Astrocyte (in vitro differentiated cells and primary cell): ENCODE measurements around the gene PXK. TPM values are rescaled to one million over a fixed set of nuclear protein-coding genes. Genes with fewer than 3 reads are reported as not detected.

Experiments used
- DNase-seq: peaks from one replicate; pipeline ENCODE4 v3.0.0-alpha.2; 2010; ENCODE audit warnings: low read depth
- FAIRE-seq: peaks from 2 replicates; lab custom pipeline; 2011; peaks lifted over from hg19 to GRCh38; lab: Jason Lieb, UNC
- H2AFZ ChIP-seq: 2 replicates; pipeline ENCODE4 v1.6.0; 2012; ENCODE audit warnings: low read depth, low read length, inconsistent platforms
- H3K27ac ChIP-seq: 2 replicates; pipeline ENCODE4 v1.5.1; 2011; ENCODE audit warnings: low read depth, low read length, inconsistent platforms
- H3K27me3 ChIP-seq: 2 replicates; pipeline ENCODE4 v1.6.0; 2011; ENCODE audit warnings: low read length, inconsistent platforms; ENCODE audit not compliant: insufficient read depth
- H3K36me3 ChIP-seq: 2 replicates; pipeline ENCODE4 v1.5.1; 2011; ENCODE audit warnings: low read length, inconsistent platforms; ENCODE audit not compliant: insufficient read depth
- H3K4me1 ChIP-seq: 2 replicates; pipeline ENCODE4 v1.5.1; 2011; ENCODE audit warnings: low read length, inconsistent platforms; ENCODE audit not compliant: insufficient read depth
- H3K4me2 ChIP-seq: 2 replicates; pipeline ENCODE4 v1.6.0; 2012; ENCODE audit warnings: low read length, inconsistent platforms
- H3K4me3 ChIP-seq: 2 replicates; pipeline ENCODE4 v1.5.1; 2011; ENCODE audit warnings: low read depth, mild to moderate bottlenecking, low read length, inconsistent platforms; ENCODE audit not compliant: insufficient read depth
- H3K79me2 ChIP-seq: 2 replicates; pipeline ENCODE4 v1.6.0; 2012; ENCODE audit warnings: mild to moderate bottlenecking, low read length, inconsistent platforms; ENCODE audit not compliant: insufficient read depth
- H3K9ac ChIP-seq: 2 replicates; pipeline ENCODE4 v1.6.0; 2012; ENCODE audit warnings: mild to moderate bottlenecking, low read length, inconsistent platforms
- H3K9me3 ChIP-seq: 2 replicates; pipeline ENCODE4 v1.5.1; 2012; ENCODE audit warnings: low read depth, mild to moderate bottlenecking, low read length, inconsistent platforms; ENCODE audit not compliant: insufficient read depth
- H4K20me1 ChIP-seq: 2 replicates; pipeline ENCODE4 v1.6.0; 2012; ENCODE audit warnings: low read length, inconsistent platforms; ENCODE audit not compliant: insufficient read depth
- H3K27ac Mint-ChIP-seq: one replicate; pipeline ENCODE4 v1.8.0; 2021; ENCODE audit warnings: mild to moderate bottlenecking, mixed read lengths; ENCODE audit not compliant: unreplicated experiment
- H3K27me3 Mint-ChIP-seq: one replicate; pipeline ENCODE4 v1.8.0; 2021; ENCODE audit warnings: low read depth, mixed read lengths; ENCODE audit not compliant: unreplicated experiment
- H3K36me3 Mint-ChIP-seq: one replicate; pipeline ENCODE4 v1.8.0; 2021; ENCODE audit warnings: low read depth, mixed read lengths; ENCODE audit not compliant: unreplicated experiment
- H3K4me1 Mint-ChIP-seq: one replicate; pipeline ENCODE4 v1.8.0; 2021; ENCODE audit warnings: low read depth, mixed read lengths; ENCODE audit not compliant: unreplicated experiment
- H3K4me3 Mint-ChIP-seq: one replicate; pipeline ENCODE4 v1.8.0; 2021; ENCODE audit warnings: mild to moderate bottlenecking, moderate library complexity, mixed read lengths; ENCODE audit not compliant: unreplicated experiment
- H3K9me3 Mint-ChIP-seq: one replicate; pipeline ENCODE4 v1.8.0; 2021; ENCODE audit warnings: mild to moderate bottlenecking, mixed read lengths; ENCODE audit not compliant: unreplicated experiment
- EZH2 ChIP-seq: IDR thresholded peaks from 2 replicates; pipeline ENCODE4 v1.6.1; 2012; ENCODE audit warnings: mild to moderate bottlenecking, low read length, inconsistent platforms; ENCODE audit not compliant: insufficient read depth
- total RNA-seq: library from RNA; stranded (reverse); gene quantifications from 2 replicates; pipeline ENCODE4 v1.2.1, GENCODE V29; 2021
- TF ChIP-seq, protein P1 (sequence below): IDR thresholded peaks from 2 replicates; pipeline ENCODE4 v1.5.1; 2011; ENCODE audit warnings: low read depth, mild to moderate bottlenecking, inconsistent platforms, low read length, moderate library complexity; ENCODE audit not compliant: insufficient read depth

Gene PXK
- total RNA-seq, 1 donor from 2014 or later: 10.5 TPM

DNA sequence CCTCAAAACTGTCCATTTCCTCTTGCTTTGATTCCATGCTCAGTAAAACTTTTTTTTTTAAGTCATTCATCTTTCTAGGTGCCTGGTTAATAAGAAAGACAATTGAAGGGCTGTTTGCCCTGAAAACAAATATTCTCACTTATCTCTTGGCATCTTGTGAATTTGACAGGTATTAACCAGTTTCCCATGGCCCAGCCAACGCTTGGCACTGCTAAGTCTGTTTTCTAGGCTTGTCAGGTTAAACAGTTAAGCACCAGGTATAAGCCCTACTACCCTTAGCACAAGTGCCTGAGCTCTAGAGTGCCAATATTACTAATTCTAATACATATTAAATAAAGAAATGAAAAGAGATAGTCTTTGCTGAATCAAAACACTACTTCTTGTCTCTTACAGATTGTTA, 36.3 kb downstream of the PXK start:
- H3K27ac Mint-ChIP-seq: no peak overlapping the region
- no peaks in the 10 kb centered on the region for H3K27me3 Mint-ChIP-seq
- peaks cover 8% of the 10 kb centered on the region for H3K4me1 Mint-ChIP-seq
- H3K9ac ChIP-seq: no peak overlapping the region
- no peak overlapping the region for H3K27ac ChIP-seq
- no peak overlapping the region for H2AFZ ChIP-seq
- H3K4me3 Mint-ChIP-seq: no peak overlapping the region
- H4K20me1 ChIP-seq: peaks cover 10% of the 10 kb centered on the region
- TF ChIP-seq, protein P1, sequence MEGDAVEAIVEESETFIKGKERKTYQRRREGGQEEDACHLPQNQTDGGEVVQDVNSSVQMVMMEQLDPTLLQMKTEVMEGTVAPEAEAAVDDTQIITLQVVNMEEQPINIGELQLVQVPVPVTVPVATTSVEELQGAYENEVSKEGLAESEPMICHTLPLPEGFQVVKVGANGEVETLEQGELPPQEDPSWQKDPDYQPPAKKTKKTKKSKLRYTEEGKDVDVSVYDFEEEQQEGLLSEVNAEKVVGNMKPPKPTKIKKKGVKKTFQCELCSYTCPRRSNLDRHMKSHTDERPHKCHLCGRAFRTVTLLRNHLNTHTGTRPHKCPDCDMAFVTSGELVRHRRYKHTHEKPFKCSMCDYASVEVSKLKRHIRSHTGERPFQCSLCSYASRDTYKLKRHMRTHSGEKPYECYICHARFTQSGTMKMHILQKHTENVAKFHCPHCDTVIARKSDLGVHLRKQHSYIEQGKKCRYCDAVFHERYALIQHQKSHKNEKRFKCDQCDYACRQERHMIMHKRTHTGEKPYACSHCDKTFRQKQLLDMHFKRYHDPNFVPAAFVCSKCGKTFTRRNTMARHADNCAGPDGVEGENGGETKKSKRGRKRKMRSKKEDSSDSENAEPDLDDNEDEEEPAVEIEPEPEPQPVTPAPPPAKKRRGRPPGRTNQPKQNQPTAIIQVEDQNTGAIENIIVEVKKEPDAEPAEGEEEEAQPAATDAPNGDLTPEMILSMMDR: no peak
- no peak for TF ChIP-seq EZH2
- no peaks in the 10 kb centered on the region for H3K4me1 ChIP-seq
- H3K36me3 ChIP-seq: no peaks in the 10 kb centered on the region
- FAIRE-seq: no peak
- no peaks in the 10 kb centered on the region for H3K9me3 ChIP-seq
- peaks cover 22% of the 10 kb centered on the region for H3K79me2 ChIP-seq
- H3K4me2 ChIP-seq: no peak overlapping the region
- H3K4me3 ChIP-seq: no peak overlapping the region
- DNase-seq: no peak
- H3K36me3 Mint-ChIP-seq: peaks cover 4% of the 10 kb centered on the region
- no peaks in the 10 kb centered on the region for H3K9me3 Mint-ChIP-seq
- no peaks in the 10 kb centered on the region for H3K27me3 ChIP-seq

DNA sequence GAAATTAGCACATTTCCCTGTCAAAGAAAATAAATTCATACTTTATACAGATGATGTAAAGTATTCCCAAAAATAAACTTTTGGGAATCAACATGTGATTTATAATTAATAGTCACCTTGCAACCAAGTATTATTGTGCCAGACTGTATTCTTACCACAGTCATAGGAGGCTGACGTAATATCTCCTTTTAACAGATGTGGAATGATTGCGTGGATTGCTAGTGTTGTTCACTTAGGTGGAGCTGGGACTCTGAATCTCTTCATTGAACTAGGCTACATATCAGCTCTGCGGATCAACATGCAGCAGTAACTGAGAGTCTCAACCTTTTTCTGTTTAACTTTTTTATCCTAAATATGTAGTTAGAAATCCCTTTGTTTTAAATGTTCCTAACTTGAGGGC, 37.2 kb downstream of the PXK start:
- Histone ChIP-seq H3K4me3 (no peak overlapping the region), H3K9me3 (no peaks in the 10 kb centered on the region), H3K27me3 (no peaks in the 10 kb centered on the region), H3K4me1 (peaks cover 5% of the 10 kb centered on the region), H3K4me2 (no peak overlapping the region), H3K9ac (no peak overlapping the region), H3K27ac (no peak overlapping the region), H4K20me1 (peaks cover 9% of the 10 kb centered on the region), H2AFZ (no peak overlapping the region), H3K79me2 (peaks cover 16% of the 10 kb centered on the region), H3K36me3 (no peaks in the 10 kb centered on the region)
- H3K27ac Mint-ChIP-seq: no peak overlapping the region
- no peaks in the 10 kb centered on the region for H3K27me3 Mint-ChIP-seq
- H3K9me3 Mint-ChIP-seq: no peaks in the 10 kb centered on the region
- TF ChIP-seq, protein P1: no peak
- TF ChIP-seq EZH2: no peak
- H3K4me1 Mint-ChIP-seq: peaks cover 11% of the 10 kb centered on the region
- FAIRE-seq: no peak
- peaks cover 4% of the 10 kb centered on the region for H3K36me3 Mint-ChIP-seq
- H3K4me3 Mint-ChIP-seq: no peak overlapping the region
- DNase-seq: no peak

DNA sequence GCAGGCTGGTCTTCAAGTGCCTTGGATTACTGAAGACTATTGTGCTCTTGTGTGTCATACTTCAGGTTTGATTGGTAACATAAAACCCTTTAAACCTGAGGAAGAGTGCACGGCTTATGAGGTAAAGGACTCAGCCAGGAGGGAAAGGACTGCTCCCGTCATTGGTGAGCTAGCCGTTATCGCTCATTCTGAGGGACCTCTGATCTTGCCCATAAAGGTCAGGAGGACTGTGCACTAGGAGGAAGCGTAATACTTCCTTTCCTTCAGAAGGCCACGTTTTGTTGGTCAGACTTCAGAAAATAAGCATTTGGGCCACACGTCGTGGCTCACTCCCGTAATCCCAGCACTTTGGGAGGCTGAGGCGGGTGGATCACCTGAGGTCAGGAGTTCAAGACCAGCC, 37.7 kb downstream of the PXK start:
- Mint-ChIP-seq H3K4me3 (no peak overlapping the region), H3K9me3 (no peaks in the 10 kb centered on the region), H3K27me3 (no peaks in the 10 kb centered on the region), H3K27ac (no peak overlapping the region), H3K36me3 (peaks cover 4% of the 10 kb centered on the region), H3K4me1 (peaks cover 12% of the 10 kb centered on the region)
- H3K27ac ChIP-seq: no peak overlapping the region
- no peak overlapping the region for H3K4me3 ChIP-seq
- no peaks in the 10 kb centered on the region for H3K9me3 ChIP-seq
- TF ChIP-seq, protein P1: no peak
- no peak for TF ChIP-seq EZH2
- no peaks in the 10 kb centered on the region for H3K36me3 ChIP-seq
- no peaks in the 10 kb centered on the region for H3K27me3 ChIP-seq
- FAIRE-seq (no peak), DNase-seq (no peak)
- peaks cover 10% of the 10 kb centered on the region for H3K4me1 ChIP-seq
- H3K79me2 ChIP-seq: peaks cover 11% of the 10 kb centered on the region
- H4K20me1 ChIP-seq: peaks cover 4% of the 10 kb centered on the region
- no peak overlapping the region for H3K4me2 ChIP-seq
- no peak overlapping the region for H2AFZ ChIP-seq
- no peak overlapping the region for H3K9ac ChIP-seq
